ENCODE measurements around the gene C1orf226. TPM values are rescaled to one million over a fixed set of nuclear protein-coding genes. Genes with fewer than 3 reads are reported as not detected.

The C1orf226 gene
- total RNA-seq, 1 donor from 2014 or later = not detected

DNA sequence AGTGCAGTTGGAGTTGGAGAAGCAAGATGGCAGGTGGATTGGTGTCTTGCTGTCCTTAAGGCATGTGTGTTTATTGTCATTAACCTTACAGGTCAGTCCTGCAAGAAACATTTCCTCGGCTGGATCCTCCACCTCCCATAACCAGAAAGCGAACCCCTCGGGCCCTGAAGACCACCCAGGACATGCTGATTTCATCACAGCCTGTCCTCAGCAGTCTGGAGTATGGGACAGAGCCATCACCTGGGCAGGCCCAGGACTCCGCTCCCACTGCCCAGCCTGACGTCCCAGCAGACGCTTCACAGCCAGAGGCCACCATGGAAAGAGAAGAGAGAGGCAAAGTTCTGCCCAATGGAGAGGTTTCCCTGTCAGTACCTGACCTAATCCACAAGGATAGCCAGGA, 1.6 kb downstream of the C1orf226 start:
- DNase-seq (ENCODE audit: low spot score) = no peak
- H3K4me1 Mint-ChIP-seq (ENCODE audit: low read depth) = no peaks in the 10 kb centered on the region

GRCh38 chr1:162383516-162383915, 2.0 kb downstream of the C1orf226 start:
- Mint-ChIP-seq H3K27me3 (ENCODE audit: insufficient read depth) (peaks cover 7% of the 10 kb centered on the region), H3K4me1 (ENCODE audit: low read depth) (no peaks in the 10 kb centered on the region), H3K9me3 (no peaks in the 10 kb centered on the region), H3K4me3 (no peak overlapping the region), H3K36me3 (ENCODE audit: low read depth) (no peaks in the 10 kb centered on the region), H3K27ac (no peak overlapping the region)
- no peak for DNase-seq (ENCODE audit: low spot score)
- intact Hi-C loops (cut with micrococcal nuclease) = no loop called here

More for the DNA sequence above, 1.6 kb downstream of the C1orf226 start:
- Mint-ChIP-seq H3K9me3 (no peaks in the 10 kb centered on the region), H3K36me3 (ENCODE audit: low read depth) (no peaks in the 10 kb centered on the region), H3K4me3 (no peak overlapping the region), H3K27me3 (ENCODE audit: insufficient read depth) (peaks cover 6% of the 10 kb centered on the region), H3K27ac (no peak overlapping the region)
- intact Hi-C loops (cut with micrococcal nuclease) = no loop called here

DNA sequence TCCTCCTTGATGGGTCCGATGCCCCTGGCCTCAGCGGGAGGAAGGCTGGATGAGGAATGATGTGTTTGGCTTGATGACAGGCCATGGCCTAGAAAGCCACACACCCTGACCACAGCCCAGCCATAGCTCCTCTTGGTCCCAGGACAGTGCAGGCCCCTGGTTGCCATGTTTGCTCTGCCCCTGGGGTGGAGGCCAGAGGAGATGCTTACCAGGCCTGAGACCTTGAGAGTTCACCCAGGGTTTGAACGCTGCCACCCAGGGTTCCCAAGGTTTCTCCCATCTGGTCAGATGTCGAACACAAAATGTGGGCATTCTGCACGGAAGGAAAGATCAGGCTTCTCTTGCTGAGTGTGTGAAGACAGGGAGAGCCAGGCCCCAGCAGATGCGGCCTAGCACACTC, 2.6 kb downstream of the C1orf226 start:
- intact Hi-C loops (cut with micrococcal nuclease) = no loop called here
- no peak overlapping the region for H3K27ac Mint-ChIP-seq

GRCh38 chr1:162384601-162385279, 3.2 kb downstream of the C1orf226 start:
- DNase-seq (ENCODE audit: low spot score) = no peak
- Mint-ChIP-seq H3K4me1 (ENCODE audit: low read depth) (no peaks in the 10 kb centered on the region), H3K4me3 (no peak overlapping the region), H3K27ac (no peak overlapping the region), H3K36me3 (ENCODE audit: low read depth) (no peaks in the 10 kb centered on the region), H3K9me3 (no peaks in the 10 kb centered on the region), H3K27me3 (ENCODE audit: insufficient read depth) (peaks cover 7% of the 10 kb centered on the region)
- intact Hi-C loops (cut with micrococcal nuclease) = no loop called here

More for the DNA sequence above, 2.6 kb downstream of the C1orf226 start:
- DNase-seq (ENCODE audit: low spot score) = no peak
- H3K27me3 Mint-ChIP-seq (ENCODE audit: insufficient read depth) = peaks cover 7% of the 10 kb centered on the region
- H3K4me3 Mint-ChIP-seq = no peak overlapping the region
- H3K36me3 Mint-ChIP-seq (ENCODE audit: low read depth) = no peaks in the 10 kb centered on the region
- H3K4me1 Mint-ChIP-seq (ENCODE audit: low read depth) = no peaks in the 10 kb centered on the region
- H3K9me3 Mint-ChIP-seq = no peaks in the 10 kb centered on the region

DNA sequence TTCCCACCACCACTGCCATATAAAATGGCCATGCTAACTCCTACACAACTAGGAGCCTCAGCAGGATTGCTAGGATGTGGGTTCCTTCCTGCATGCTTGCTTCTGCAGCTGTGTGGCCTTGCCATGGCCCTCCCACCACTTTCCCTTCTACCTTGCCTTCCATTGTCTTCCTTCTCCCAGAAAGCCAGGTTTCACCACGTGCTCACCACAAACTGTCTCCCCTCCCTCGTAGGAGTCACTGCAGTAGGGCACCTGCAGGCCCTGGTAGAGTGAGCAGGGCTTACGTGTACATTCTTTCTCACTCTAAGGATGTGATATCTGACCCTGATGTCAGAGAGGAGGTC, 3.7 kb downstream of the C1orf226 start:
- Mint-ChIP-seq H3K9me3 (no peaks in the 10 kb centered on the region), H3K27ac (no peak overlapping the region), H3K4me1 (ENCODE audit: low read depth) (no peaks in the 10 kb centered on the region), H3K27me3 (ENCODE audit: insufficient read depth) (peaks cover 8% of the 10 kb centered on the region), H3K4me3 (no peak overlapping the region), H3K36me3 (ENCODE audit: low read depth) (no peaks in the 10 kb centered on the region)
- intact Hi-C loops (cut with micrococcal nuclease) = no loop called here
- DNase-seq (ENCODE audit: low spot score) = no peak

DNA sequence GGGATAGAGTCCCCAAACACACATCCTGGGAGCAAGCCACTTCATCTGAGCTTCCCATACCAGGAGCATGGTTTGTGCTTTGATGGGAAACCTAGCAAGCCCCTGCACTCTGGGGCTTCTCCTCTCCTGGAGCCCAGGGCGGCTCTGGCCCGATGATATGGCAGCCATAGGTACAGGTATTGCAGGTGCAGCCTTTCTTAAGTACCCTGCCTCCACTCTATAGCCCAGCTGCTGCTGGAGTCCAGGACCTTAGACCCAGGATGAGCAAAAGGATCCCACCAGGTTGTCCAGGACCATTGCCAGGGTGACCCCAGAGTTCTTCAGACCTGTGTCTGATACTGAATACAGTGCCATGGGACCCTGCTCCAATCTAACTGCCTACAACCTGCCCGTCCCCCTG, 4.2 kb downstream of the C1orf226 start:
- peaks cover 10% of the 10 kb centered on the region for H3K27me3 Mint-ChIP-seq (ENCODE audit: insufficient read depth)
- no peaks in the 10 kb centered on the region for H3K9me3 Mint-ChIP-seq
- H3K4me3 Mint-ChIP-seq = no peak overlapping the region
- H3K36me3 Mint-ChIP-seq (ENCODE audit: low read depth) = no peaks in the 10 kb centered on the region
- H3K4me1 Mint-ChIP-seq (ENCODE audit: low read depth) = no peaks in the 10 kb centered on the region
- intact Hi-C loops (cut with micrococcal nuclease) = no loop called here
- H3K27ac Mint-ChIP-seq = no peak overlapping the region
- DNase-seq (ENCODE audit: low spot score) = no peak

- intact Hi-C loops (cut with micrococcal nuclease) = no loop called here
- no peaks in the 10 kb centered on the region for H3K4me1 Mint-ChIP-seq (ENCODE audit: low read depth)
- H3K27me3 Mint-ChIP-seq (ENCODE audit: insufficient read depth) = peaks cover 10% of the 10 kb centered on the region
- no peaks in the 10 kb centered on the region for H3K9me3 Mint-ChIP-seq
- H3K4me3 Mint-ChIP-seq = no peak overlapping the region
- H3K36me3 Mint-ChIP-seq (ENCODE audit: low read depth) = no peaks in the 10 kb centered on the region
- H3K27ac Mint-ChIP-seq = no peak overlapping the region
- no peak for DNase-seq (ENCODE audit: low spot score)
Measured at GRCh38 chr1:162386292-162387225, 5.0 kb downstream of the C1orf226 start.

GRCh38 chr1:162387226-162388082, 5.9 kb downstream of the C1orf226 start:
- Mint-ChIP-seq H3K36me3 (ENCODE audit: low read depth) (no peaks in the 10 kb centered on the region), H3K4me1 (ENCODE audit: low read depth) (no peaks in the 10 kb centered on the region), H3K27me3 (ENCODE audit: insufficient read depth) (peaks cover 13% of the 10 kb centered on the region), H3K27ac (no peak overlapping the region), H3K9me3 (no peaks in the 10 kb centered on the region), H3K4me3 (no peak overlapping the region)
- intact Hi-C loops (cut with micrococcal nuclease) = no loop called here
- DNase-seq (ENCODE audit: low spot score) = no peak

DNA sequence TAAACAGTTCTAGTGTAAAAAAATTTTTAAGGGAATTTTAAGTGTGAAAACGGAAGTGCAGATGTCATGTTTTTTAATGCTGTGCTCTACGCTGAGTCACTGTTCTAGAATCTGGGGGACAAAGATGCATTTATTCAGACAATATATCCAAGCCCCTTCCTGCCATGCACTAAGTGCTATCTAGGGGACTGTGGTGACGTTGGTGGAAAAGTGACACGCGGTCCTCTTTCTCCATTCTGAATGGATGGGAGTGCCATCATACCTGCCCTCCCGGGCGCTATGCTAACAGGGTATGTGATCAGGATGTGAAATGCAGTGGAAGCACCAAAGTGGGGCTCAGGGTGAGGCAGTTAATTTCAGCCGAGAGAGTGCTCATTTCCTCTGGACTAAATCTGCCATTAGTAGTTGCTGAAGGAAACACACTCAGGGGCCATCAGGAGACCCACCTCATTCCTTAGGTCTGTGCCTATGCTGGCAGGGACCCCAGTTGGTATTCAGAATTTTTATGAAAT, 6.6 kb downstream of the C1orf226 start:
- no peak overlapping the region for H3K27ac Mint-ChIP-seq
- no peaks in the 10 kb centered on the region for H3K4me1 Mint-ChIP-seq (ENCODE audit: low read depth)
- H3K36me3 Mint-ChIP-seq (ENCODE audit: low read depth) = no peaks in the 10 kb centered on the region
- no peak for DNase-seq (ENCODE audit: low spot score)
- no peak overlapping the region for H3K4me3 Mint-ChIP-seq
- no peaks in the 10 kb centered on the region for H3K9me3 Mint-ChIP-seq
- H3K27me3 Mint-ChIP-seq (ENCODE audit: insufficient read depth) = peaks cover 13% of the 10 kb centered on the region
- intact Hi-C loops (cut with micrococcal nuclease) = no loop called here

- DNase-seq (ENCODE audit: low spot score) = no peak
- no peaks in the 10 kb centered on the region for H3K9me3 Mint-ChIP-seq
- intact Hi-C loops (cut with micrococcal nuclease) = no loop called here
- H3K36me3 Mint-ChIP-seq (ENCODE audit: low read depth) = no peaks in the 10 kb centered on the region
- no peaks in the 10 kb centered on the region for H3K4me1 Mint-ChIP-seq (ENCODE audit: low read depth)
- no peak overlapping the region for H3K27ac Mint-ChIP-seq
- H3K4me3 Mint-ChIP-seq = no peak overlapping the region
- peaks cover 13% of the 10 kb centered on the region for H3K27me3 Mint-ChIP-seq (ENCODE audit: insufficient read depth)
Measured at GRCh38 chr1:162388615-162389014, 7.1 kb downstream of the C1orf226 start.

- no peak for DNase-seq (ENCODE audit: low spot score)
- intact Hi-C loops (cut with micrococcal nuclease) = no loop called here
- H3K4me3 Mint-ChIP-seq = no peak overlapping the region
- no peak overlapping the region for H3K27ac Mint-ChIP-seq
- H3K4me1 Mint-ChIP-seq (ENCODE audit: low read depth) = no peaks in the 10 kb centered on the region
- H3K36me3 Mint-ChIP-seq (ENCODE audit: low read depth) = no peaks in the 10 kb centered on the region
- H3K27me3 Mint-ChIP-seq (ENCODE audit: insufficient read depth) = peaks cover 11% of the 10 kb centered on the region
- H3K9me3 Mint-ChIP-seq = no peaks in the 10 kb centered on the region
Measured at GRCh38 chr1:162389021-162389818, 7.7 kb downstream of the C1orf226 start.

DNA sequence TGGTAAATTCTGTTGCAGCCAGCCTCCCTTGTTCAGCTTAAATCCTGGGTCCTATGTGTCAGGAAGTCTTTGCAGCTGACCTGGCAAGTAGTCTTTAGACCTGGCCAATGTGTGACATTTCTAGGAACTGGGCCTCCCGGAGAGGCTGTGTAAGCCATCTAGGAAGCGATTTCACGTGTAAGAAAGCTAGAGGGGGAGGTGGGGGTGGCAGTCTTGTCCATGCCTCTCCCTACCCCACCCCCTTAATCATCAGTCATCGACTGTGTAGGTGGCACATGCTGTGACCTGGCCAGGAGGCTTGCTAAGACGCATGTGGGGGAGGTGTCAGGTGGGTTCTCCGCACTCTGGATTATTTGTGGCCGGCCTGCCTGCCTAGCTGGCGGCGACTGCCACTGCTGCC, 8.4 kb downstream of the C1orf226 start:
- Mint-ChIP-seq H3K4me1 (ENCODE audit: low read depth) (no peaks in the 10 kb centered on the region), H3K27me3 (ENCODE audit: insufficient read depth) (peaks cover 11% of the 10 kb centered on the region), H3K27ac (no peak overlapping the region), H3K4me3 (no peak overlapping the region), H3K9me3 (no peaks in the 10 kb centered on the region), H3K36me3 (ENCODE audit: low read depth) (no peaks in the 10 kb centered on the region)
- intact Hi-C loops (cut with micrococcal nuclease) = loop anchor here (5.0 kb wide), 1 partner anchor 598 kb away; no protein-coding TSS in a partner anchor
- DNase-seq (ENCODE audit: low spot score) = no peak

All from activated T-helper 1 cell treated with anti-CD3 and anti-CD28 coated beads, Interleukin-12 subunit alpha, Interleukin-12 subunit beta, Interleukin-2, Interleukin-4 antibody, amounts not matched to agents 30 ng/mL and 10 ng/mL and 1 ng/mL, durations not matched to agents 14 hours and 24 hours and 36 hours (primary cell).